Mucosa of stomach (tissue), 1 donor: ENCODE results near the gene ITSN1.

Source experiments
- H3K27me3 ChIP-seq: one replicate; pipeline ENCODE4 v1.7.0; 2013; ENCODE audit warnings: mild to moderate bottlenecking, low read length; ENCODE audit not compliant: control insufficient read depth, insufficient read depth
- H3K36me3 ChIP-seq: one replicate; pipeline ENCODE4 v1.7.0; 2013; ENCODE audit warnings: low read length; ENCODE audit not compliant: control insufficient read depth, insufficient read depth
- H3K4me1 ChIP-seq: one replicate; pipeline ENCODE4 v1.7.0; 2013; ENCODE audit warnings: mild to moderate bottlenecking, low read length; ENCODE audit not compliant: control insufficient read depth, insufficient read depth
- H3K4me3 ChIP-seq: one replicate; pipeline ENCODE4 v1.7.0; 2013; ENCODE audit warnings: low read length
- H3K9ac ChIP-seq: one replicate; pipeline ENCODE4 v1.7.0; 2013; ENCODE audit warnings: mild to moderate bottlenecking, low read length, moderate library complexity
- H3K9me3 ChIP-seq: one replicate; pipeline ENCODE4 v1.7.0; 2013; ENCODE audit warnings: mild to moderate bottlenecking, low read length, moderate library complexity; ENCODE audit not compliant: control insufficient read depth
- donor health status: Pancreatic carcinoma.

The ITSN1 gene

GRCh38 chr21:33936301-33937038 lies 294.2 kb downstream of the ITSN1 start:
- no peaks in the 10 kb centered on the region for H3K36me3 ChIP-seq
- no peak overlapping the region for H3K4me3 ChIP-seq
- H3K4me1 ChIP-seq = peaks cover 6% of the 10 kb centered on the region
- no peaks in the 10 kb centered on the region for H3K9me3 ChIP-seq
- no peaks in the 10 kb centered on the region for H3K27me3 ChIP-seq
- H3K9ac ChIP-seq = no peak overlapping the region

GRCh38 chr21:33937146-33937545 lies 294.8 kb downstream of the ITSN1 start:
- Histone ChIP-seq H3K27me3 (no peaks in the 10 kb centered on the region), H3K9ac (no peak overlapping the region), H3K9me3 (no peaks in the 10 kb centered on the region), H3K4me1 (peaks cover 4% of the 10 kb centered on the region), H3K36me3 (no peaks in the 10 kb centered on the region), H3K4me3 (no peak overlapping the region)

GRCh38 chr21:33937931-33938339 lies 295.6 kb downstream of the ITSN1 start:
- no peaks in the 10 kb centered on the region for H3K9me3 ChIP-seq
- no peaks in the 10 kb centered on the region for H3K4me1 ChIP-seq
- no peak overlapping the region for H3K9ac ChIP-seq

GRCh38 chr21:33938381-33938780 lies 296.1 kb downstream of the ITSN1 start:
- Histone ChIP-seq H3K9me3 (no peaks in the 10 kb centered on the region), H3K4me3 (no peak overlapping the region), H3K27me3 (no peaks in the 10 kb centered on the region), H3K36me3 (no peaks in the 10 kb centered on the region), H3K9ac (no peak overlapping the region), H3K4me1 (no peaks in the 10 kb centered on the region)

More at GRCh38 chr21:33937931-33938339, 295.6 kb downstream of the ITSN1 start:
- no peaks in the 10 kb centered on the region for H3K36me3 ChIP-seq
- H3K27me3 ChIP-seq = no peaks in the 10 kb centered on the region
- H3K4me3 ChIP-seq = no peak overlapping the region

- Histone ChIP-seq H3K36me3 (no peaks in the 10 kb centered on the region), H3K27me3 (no peaks in the 10 kb centered on the region), H3K9me3 (no peaks in the 10 kb centered on the region), H3K4me1 (no peaks in the 10 kb centered on the region), H3K9ac (no peak overlapping the region), H3K4me3 (no peak overlapping the region)
Measured at GRCh38 chr21:33939226-33939625, 296.9 kb downstream of the ITSN1 start.

GRCh38 chr21:33940164-33940880 lies 298.0 kb downstream of the ITSN1 start:
- no peak overlapping the region for H3K9ac ChIP-seq
- no peaks in the 10 kb centered on the region for H3K27me3 ChIP-seq
- no peaks in the 10 kb centered on the region for H3K9me3 ChIP-seq
- H3K4me3 ChIP-seq = no peak overlapping the region
- no peaks in the 10 kb centered on the region for H3K4me1 ChIP-seq
- H3K36me3 ChIP-seq = no peaks in the 10 kb centered on the region

- H3K27me3 ChIP-seq = no peaks in the 10 kb centered on the region
- no peaks in the 10 kb centered on the region for H3K9me3 ChIP-seq
- H3K9ac ChIP-seq = no peak overlapping the region
- H3K36me3 ChIP-seq = no peaks in the 10 kb centered on the region
- H3K4me1 ChIP-seq = no peaks in the 10 kb centered on the region
- no peak overlapping the region for H3K4me3 ChIP-seq
Measured at GRCh38 chr21:33940881-33941245, 298.6 kb downstream of the ITSN1 start.

GRCh38 chr21:33942426-33942825 lies 300.1 kb downstream of the ITSN1 start:
- Histone ChIP-seq H3K4me3 (no peak overlapping the region), H3K36me3 (no peaks in the 10 kb centered on the region), H3K4me1 (peaks cover 5% of the 10 kb centered on the region), H3K27me3 (no peaks in the 10 kb centered on the region), H3K9me3 (no peaks in the 10 kb centered on the region), H3K9ac (no peak overlapping the region)

- Histone ChIP-seq H3K4me3 (no peak overlapping the region), H3K9me3 (no peaks in the 10 kb centered on the region), H3K9ac (no peak overlapping the region), H3K27me3 (no peaks in the 10 kb centered on the region), H3K36me3 (no peaks in the 10 kb centered on the region), H3K4me1 (peaks cover 14% of the 10 kb centered on the region)
Measured at GRCh38 chr21:33943293-33943692, 301.0 kb downstream of the ITSN1 start.

- no peaks in the 10 kb centered on the region for H3K9me3 ChIP-seq
- peaks cover 22% of the 10 kb centered on the region for H3K4me1 ChIP-seq
- H3K4me3 ChIP-seq = no peak overlapping the region
- H3K9ac ChIP-seq = no peak overlapping the region
- H3K36me3 ChIP-seq = no peaks in the 10 kb centered on the region
- no peaks in the 10 kb centered on the region for H3K27me3 ChIP-seq
Measured at GRCh38 chr21:33944185-33944763, 302.0 kb downstream of the ITSN1 start.

- H3K9me3 ChIP-seq = no peaks in the 10 kb centered on the region
- no peak overlapping the region for H3K4me3 ChIP-seq
- no peak overlapping the region for H3K9ac ChIP-seq
- peaks cover 22% of the 10 kb centered on the region for H3K4me1 ChIP-seq
- H3K36me3 ChIP-seq = no peaks in the 10 kb centered on the region
- no peaks in the 10 kb centered on the region for H3K27me3 ChIP-seq
Measured at GRCh38 chr21:33945652-33946270, 303.5 kb downstream of the ITSN1 start.
